Caki2 (cell line): Measurements from ENCODE around the gene SNRNP200. TPM values are rescaled to one million over a fixed set of nuclear protein-coding genes. Genes with fewer than 3 reads are reported as not detected.

Experiments
- DNase-seq: peaks from one replicate; pipeline ENCODE4 v3.0.0-alpha.2; 2015; ENCODE audit warnings: low read depth
- in situ Hi-C: cut with HindIII; loops from 2 replicates; pipeline ENCODE4 v1.10.0; 2016; ENCODE audit warnings: low sequenced_read_pairs, low pct_unique_long_range_greater_than_20kb, mixed read lengths
- total RNA-seq: library from RNA; depleted of rRNA; stranded (reverse); fragments of >200 nt; shearing (Covaris generic); gene quantifications from 2 replicates; pipeline ENCODE4 v1.2.3, GENCODE V29; 2014; ENCODE audit warnings: low replicate concordance; rRNA removed

SNRNP200 gene
- total RNA-seq, result 73.7 and 74.0 TPM in 2 replicates

DNA sequence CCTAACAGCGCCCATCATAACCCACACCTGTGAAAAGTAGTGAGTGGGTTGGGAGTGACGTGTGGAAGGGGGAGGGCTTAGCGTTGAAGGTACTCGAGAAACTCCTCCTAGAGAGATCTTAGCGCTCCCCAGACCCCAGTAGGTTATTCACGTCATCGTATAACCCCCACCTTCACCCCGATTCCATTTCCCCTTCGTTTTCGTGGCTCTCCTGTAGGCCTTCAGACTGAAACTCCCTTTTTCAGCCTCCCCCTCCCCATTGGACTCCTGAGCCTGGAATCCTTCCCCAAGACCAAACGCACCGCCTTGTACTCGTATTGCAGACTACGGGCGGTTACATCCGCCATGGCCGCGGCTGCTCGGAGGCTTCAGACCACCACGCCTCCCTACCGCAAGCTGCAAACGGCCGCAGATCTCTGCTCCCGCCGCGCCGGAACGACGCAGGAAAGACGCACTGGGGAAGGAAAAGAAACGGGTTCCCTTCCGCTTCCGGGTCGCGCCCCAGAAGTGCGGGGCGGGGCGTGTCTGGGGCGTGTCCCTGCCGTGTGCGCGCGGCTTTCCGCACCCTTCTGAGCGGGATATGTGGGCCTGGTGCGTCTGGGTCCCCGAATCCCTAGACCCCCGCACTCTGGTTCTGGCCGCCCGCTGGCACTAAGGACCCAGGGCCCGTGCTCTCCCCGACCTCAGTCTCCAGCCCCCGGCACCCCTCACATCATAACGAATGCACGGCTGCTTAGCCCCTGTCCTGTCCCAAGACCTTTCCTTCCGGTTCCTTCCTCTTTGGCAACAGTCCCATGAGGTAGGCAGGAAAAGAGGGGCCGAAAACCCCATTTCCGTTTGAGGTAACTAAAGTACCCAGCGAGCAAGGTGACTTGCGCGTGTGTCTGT is at the start of gene SNRNP200:
Gene SNRNP200, minus strand, starts transcription at position 456 of the 888 bp plus-strand sequence. Its CDS starts 109 bp downstream, at position 347.
- peak; percentile 84 for DNase-seq
- in situ Hi-C loops, result no loop called here

DNA sequence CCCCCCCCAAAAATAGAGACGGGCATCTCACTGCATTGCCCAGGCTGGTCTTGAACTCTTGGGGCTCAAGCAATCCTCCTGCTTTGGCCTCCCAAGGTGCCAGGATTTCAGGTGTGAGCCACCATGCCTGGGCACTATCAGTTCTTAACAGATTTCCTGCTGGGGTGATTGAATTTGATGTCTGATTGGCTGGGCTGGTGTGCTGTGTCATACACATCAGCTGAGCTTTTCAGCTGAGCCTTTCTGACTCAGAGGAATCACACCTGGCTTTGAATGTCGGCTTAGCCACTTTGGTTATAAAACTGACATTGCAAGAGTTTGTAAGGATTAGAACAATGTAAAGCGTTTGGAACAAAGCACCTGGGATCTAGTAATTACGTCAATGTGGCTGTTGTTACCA is 49.1 kb upstream of the SNRNP200 start:
- DNase-seq, result no peak
- in situ Hi-C loops, result no loop called here

DNA sequence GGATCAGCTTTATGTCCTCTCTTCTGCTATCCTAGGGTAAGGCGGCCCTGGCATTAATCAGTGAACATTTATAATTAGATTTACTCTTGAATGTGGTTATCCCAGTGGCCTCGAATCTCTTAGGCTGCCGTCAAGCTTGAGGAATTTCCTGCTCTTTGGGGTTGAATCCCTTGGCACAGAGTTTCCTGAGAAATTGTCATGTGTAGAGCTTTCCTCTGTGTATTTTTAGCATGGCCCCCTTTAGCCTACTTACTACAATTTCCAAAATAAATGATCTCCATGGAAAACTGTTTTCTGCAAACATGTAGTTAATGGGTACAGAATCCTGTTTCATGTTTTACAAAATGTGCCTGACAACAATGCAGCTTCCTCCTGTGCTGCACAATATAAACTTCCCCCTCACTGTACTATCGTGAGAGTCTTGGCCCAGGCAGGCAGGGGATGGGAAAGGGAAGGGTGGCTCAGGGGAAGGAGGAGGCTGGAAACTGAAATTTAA is 48.3 kb upstream of the SNRNP200 start:
- no peak for DNase-seq
- in situ Hi-C loops, result no loop called here

DNA sequence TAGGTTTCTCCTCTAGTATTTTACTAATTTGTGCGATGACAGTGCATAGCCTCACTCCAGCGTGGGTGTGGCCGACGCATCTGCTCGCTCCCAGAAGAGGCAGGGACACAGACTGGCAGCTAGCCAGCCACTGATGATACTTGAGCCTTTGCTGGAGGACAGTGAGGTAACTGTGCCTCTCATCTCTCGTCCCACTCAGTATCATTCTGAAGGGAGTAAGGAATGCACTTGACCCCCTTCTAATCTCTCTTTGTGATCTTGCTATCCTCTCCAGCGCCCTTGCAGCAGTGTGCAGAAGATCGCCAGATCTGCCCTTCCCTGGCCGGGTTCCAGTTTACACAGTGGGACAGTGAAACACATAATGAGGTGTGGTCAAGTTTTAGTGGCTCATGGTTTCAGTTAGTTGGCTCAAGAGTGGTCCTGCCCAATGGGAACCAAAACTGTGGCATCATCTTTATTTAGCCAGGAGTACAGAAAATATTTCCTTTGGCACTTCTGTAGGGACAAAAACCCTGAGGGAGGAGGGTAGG is 47.8 kb upstream of the SNRNP200 start:
- in situ Hi-C loops, result no loop called here
- DNase-seq, result peak; percentile 89

DNA sequence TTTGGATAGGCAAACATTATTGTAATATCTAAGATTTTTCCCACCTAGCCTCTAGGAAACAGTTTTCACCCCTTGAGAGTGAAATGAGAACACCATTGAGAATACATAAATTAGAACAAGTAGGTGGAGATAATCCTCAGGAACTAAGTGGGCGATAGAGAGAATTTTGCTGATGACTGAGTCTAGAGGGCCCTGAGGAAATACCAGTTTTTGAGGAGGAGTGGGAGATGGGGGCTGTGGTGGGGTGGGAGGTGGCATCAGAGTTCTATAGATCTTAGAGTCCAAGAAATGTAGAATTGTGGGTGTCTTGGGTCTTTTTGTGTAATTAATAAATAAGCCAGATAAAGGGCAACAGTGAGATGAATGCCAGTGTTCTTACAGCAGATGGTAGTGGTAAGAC is 42.0 kb upstream of the SNRNP200 start:
- no peak for DNase-seq
- in situ Hi-C loops, result no loop called here

DNA sequence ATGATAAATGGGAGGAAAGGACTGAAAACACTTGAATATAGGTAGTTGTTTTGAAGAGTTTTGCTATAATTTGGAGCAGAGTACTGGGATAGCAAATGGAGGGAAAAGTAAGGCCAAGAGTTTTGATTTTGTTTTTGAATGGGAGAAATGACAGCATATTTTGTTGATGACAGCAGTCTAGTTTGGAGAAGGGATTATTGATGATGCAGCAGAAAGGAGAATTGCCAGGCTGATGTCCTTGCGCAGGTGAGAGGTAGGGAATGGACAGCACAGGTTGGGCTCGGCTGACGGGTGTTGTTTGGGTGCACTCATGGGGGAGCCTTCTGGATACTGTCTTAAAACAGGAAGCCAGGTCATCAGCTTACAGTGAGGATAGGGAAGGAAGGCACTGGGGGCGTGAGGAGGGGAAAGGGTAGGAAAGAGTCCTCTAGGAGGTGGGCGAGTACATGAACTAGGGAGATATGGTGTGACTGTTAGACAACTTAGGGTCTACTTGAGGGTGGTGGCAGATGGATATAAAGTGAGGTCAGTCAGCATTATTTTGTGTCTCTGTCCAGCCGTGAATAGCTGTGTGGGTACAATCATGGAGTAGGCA is 40.6 kb upstream of the SNRNP200 start:
- in situ Hi-C loops, result no loop called here
- DNase-seq, result no peak

DNA sequence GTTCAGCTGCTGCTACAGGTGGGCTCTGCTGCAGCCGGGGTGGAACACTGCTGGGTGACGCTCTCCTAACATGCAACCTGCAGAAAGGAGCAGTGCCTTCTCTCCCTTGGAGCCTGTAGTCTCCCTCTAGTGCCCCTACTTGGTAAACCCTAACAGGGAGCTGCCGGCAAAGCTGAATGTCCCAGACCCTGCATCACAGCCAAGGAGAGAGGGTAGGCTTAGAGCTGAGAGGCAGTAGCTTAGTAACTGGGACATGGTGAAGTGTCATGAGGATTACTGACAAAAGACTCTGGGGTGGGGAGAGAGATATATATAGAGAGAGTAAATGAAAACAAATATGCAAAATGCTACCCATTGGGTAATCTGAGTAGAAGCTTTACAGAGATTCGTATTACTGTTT is 40.1 kb upstream of the SNRNP200 start:
- in situ Hi-C loops, result no loop called here
- DNase-seq, result no peak

DNA sequence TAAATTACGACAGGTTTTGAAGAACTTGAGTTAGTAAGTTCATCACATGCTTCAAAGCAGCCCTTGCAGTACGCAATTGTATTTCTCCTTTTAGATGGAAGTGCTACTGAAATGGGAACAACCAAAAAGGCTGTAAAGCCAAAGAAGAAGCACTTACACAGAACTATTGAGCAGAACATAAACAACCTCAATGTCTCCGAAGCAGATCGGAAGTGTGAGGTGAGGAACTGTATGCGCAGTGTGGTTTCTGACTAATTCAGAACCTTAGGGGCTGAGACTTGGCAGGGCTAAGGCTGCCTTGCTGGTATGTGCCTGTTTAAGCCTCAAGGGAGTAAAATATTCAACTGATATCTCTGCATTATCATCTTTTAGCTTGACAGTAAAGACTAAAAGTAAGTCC is 38.7 kb upstream of the SNRNP200 start:
- DNase-seq, result no peak
- in situ Hi-C loops, result no loop called here

DNA sequence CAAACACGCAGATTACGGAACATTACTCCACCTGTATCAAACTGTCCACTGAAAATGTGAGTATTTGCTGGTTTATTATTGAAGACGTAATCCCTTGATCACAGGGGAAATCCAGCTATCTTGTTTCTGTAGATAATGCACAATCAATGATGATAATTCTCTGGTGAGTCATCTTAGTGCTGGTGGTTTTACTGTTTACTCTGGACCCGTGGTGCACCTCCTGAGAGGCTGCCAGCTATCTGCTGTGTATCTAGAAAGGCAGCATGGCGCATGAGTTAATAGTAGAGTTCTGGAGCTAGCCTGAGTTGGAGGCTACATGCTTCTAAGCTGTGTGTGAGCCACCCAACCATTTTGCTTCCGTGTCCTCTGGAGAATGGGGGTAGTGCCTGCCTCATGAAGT is 36.7 kb upstream of the SNRNP200 start:
- in situ Hi-C loops, result no loop called here
- DNase-seq, result peak; percentile 56

DNA sequence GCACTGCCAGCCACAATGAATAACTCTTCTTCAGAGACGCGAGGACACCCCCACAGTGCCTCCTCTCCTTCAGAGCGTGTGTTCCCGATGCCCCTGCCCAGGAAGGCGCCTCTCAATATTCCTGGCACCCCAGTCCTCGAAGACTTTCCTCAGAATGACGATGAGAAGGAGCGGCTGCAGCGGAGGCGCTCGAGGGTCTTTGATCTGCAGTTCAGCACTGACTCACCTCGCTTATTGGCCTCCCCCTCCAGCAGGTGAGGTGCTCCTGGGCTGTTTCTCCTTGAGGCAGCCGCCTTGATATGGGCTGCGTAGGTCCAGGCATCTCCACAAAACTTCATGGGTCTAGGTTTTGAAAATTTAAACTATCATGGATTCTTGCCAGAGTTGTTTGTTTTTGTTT is 36.3 kb upstream of the SNRNP200 start:
- DNase-seq, result no peak
- in situ Hi-C loops, result no loop called here

DNA sequence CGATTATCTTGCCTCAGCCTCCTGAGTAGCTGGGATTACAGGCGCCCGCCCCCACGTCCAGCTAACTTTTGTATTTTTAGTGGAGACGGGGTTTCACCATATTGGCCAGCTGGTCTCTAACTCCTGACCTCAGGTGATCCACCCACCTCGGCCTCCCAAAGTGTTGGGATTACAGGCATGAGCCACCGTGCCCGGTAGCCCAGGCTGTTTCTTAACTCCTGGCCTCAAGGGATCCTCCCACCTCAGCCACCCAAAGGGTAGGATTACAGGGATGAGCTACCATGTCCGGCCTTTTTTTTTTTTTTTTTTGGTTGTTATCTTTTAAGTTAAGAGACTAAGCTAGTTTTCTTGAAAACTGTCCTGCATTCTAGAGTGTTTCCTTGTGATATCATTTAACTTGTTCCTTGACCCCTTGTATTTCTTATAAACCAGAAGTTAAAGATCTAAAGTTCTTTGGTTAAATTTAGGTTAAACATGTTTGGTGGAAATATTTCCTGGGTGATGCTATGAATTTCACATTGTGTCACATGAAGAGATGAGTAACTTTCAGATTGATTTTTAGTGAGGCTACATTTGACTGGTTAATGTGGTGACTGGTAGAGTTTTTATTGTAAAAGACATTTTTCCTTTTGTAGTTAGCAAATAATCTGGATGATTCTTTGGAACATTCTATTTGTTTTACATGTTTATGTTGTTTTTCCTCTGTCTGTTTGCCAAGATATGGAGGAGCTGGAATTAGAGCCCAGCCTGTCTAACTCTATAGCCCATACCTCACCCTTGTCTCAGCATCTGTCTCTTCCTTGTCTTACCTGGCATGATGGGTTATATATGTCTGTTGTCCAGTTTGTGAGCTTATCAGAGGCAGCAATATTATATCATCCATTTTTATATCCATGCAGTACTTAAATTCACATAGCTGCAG is 35.4 kb upstream of the SNRNP200 start:
- in situ Hi-C loops, result no loop called here
- DNase-seq, result peak; percentile 41

DNA sequence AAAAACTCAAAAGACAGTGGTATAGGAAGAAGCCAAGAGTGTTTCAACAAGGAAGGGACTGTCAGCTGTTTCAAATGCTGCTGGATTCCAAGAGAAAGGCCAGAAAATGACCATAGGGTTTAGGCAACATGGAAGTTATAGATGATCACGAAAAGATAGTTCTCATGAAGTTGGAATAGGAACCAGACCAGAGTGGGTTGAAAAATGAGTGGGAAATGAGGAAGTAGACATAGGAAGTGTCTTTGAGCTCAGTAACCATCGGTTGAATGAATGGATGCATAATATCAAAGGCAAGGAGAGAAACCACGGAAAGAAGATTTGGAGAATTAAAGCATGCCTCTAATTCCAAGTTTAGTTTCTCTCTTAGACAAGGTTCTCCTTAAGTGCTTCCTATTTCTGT is 31.5 kb upstream of the SNRNP200 start:
- no peak for DNase-seq
- in situ Hi-C loops, result no loop called here

DNA sequence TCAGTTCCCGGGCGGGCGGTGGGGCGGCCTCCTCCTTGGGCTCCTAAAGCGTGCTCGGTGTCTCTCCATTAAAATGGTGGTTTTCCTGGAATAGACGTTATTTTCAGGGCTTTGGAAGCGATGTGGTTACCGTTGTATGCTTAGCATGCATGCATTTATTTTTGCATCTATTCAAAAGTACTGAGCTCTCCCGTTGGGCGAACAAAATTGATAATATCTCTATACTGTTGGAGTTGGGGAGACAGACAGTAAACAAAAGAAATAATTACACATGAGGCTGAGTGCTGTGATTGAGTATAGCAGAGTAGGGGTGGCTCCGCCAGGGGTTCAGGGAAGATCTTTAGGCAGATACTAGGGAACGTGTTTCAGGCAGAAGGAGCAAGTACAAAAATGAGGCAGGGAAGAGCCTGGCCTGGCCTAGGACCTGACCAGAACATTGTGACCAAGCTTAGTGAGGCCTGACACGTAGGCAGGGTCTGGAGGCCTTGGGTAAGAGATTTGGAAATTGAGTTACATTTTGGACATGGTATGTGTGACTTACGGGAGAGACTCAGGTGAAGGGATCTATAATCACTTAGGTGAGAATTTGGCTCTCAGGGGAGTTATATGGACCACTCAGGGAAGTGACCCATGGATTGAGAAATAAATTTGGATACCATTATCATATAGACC is 30.9 kb upstream of the SNRNP200 start:
- DNase-seq, result no peak
- in situ Hi-C loops, result no loop called here

DNA sequence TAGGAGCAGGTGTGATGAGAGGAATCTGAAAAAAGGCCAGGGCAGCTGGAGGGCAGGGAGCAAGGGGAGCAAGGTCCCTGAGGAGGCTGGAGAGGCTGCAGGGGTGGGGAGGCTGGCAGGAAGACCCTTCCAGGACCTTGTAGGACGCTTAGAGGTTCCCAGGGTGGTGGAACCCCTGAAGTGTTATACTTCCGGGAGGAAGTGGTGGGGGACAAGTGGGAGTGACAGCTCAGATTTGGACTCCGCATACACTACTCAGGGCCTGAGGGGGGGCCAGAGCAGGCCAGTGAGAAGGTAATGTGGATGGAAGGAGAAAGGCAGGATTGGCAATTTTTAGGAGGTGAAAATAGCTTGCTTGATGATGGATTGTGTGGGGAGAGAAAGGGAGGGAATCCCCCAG is 28.4 kb upstream of the SNRNP200 start:
- in situ Hi-C loops, result no loop called here
- no peak for DNase-seq

DNA sequence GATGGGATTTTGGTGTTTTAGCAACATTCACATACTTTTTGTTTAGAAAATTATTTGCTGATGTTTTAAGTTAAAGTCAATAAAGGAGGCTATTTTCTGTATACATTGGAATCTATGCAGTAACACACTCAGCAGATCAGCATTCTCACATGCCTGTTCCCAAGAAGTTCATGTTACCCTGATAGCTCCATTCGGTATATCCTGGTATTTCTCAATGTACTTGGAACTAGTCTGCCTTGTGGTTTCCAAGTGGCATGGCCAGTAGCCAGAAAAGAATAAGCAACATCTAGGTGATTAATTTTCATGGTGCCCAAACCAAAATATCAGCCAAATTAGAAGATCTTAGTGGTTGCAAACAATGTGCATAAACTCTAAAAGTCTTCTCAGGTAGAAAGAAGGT is 25.1 kb upstream of the SNRNP200 start:
- in situ Hi-C loops, result no loop called here
- DNase-seq, result no peak

DNA sequence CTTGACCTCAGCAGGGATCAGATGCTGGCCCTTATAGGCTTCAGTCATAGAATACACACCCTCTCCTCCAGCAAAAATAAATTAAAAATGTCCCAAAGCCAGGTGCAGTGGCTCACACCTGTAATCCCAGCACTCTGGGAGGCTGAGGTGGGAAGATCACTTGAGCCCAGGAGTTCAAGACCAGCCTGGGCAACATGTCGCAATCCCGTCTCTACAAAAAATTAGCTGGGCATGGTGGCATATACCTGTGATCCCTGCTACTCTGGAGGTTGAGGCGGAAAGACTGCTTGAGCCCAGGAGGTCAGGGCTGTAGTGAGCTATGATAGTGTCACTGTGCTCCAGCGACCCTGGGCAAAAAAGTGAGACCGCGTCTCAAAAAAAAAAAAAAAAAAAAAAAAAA is 24.5 kb upstream of the SNRNP200 start:
- in situ Hi-C loops, result no loop called here

DNA sequence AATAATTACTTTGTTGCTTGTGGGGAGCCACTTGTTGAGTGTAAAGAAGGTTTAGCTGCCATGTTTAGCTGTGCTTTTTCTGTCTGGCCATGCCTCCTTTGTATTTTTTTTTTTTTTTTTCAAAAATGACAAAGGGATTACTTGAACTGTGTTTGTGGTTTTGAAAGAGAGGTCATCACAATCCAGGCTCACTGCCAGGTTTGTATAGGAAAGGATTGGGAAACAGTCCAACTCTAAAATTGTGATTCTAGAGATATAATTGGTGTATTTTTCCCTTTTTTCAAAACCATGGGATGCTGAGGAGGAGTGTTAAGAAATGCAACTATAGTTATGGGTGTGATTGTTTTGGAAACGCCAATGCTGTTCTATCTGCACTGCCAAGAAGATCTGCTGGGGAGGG is 24.1 kb upstream of the SNRNP200 start:
- in situ Hi-C loops, result no loop called here
- DNase-seq, result peak; percentile 62

More for the DNA sequence above, 24.5 kb upstream of the SNRNP200 start:
- DNase-seq, result no peak
